KOPT-K1 (cell line): ENCODE results near the gene ZER1.
"Not testable (repeated sequence)": the region's sequence is repeated elsewhere in the genome, so short reads cannot be mapped to it uniquely, and the experiment has no call there.

Experiments
- H3K27ac ChIP-seq: fragments of 200-600 bp; sonication (generic); 2 replicates; pipeline ENCODE4 v1.5.1; 2016; ENCODE audit warnings: antibody characterized with exemption, mild to moderate bottlenecking, low read depth, low read length; ENCODE audit not compliant: poor library complexity, severe bottlenecking
- H3K36me3 ChIP-seq: fragments of 200-600 bp; sonication (generic); 2 replicates; pipeline ENCODE4 v1.5.1; 2017; ENCODE audit warnings: antibody characterized with exemption, mild to moderate bottlenecking, low read length, moderate library complexity; ENCODE audit not compliant: insufficient read depth
- H3K9me3 ChIP-seq: fragments of 200-600 bp; sonication (generic); 2 replicates; pipeline ENCODE4 v1.5.1; 2017; ENCODE audit warnings: antibody characterized with exemption, low read length, mild to moderate bottlenecking; ENCODE audit not compliant: insufficient read depth, poor library complexity, severe bottlenecking

ZER1 gene

DNA sequence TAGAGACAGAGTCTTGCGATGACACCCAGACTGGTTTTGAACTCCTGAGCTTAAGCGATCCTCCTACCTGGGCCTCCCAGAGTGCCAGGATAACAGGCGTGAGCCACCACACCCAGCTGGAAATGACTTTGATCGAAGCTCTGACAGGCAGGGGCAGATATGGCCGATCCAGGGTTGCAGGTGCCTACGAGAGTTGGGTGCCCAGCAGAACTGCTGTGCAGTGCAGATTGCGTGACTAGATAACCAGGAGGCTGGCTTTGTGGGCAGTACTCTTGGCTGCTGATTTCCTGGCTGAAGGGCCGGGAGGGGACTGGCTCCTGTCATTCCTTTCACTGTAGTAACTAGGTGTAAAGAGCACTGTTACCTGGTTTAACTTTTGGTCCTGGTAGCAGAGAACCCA lies 27.2 kb upstream of the ZER1 start:
- H3K27ac ChIP-seq, result no peak overlapping the region
- peaks cover 74% of the 10 kb centered on the region for H3K36me3 ChIP-seq
- H3K9me3 ChIP-seq, result no peaks in the 10 kb centered on the region

GRCh38 chr9:128794961-128795360 lies 23.2 kb upstream of the ZER1 start:
- not testable (repeated sequence) for H3K9me3 ChIP-seq, H3K27ac ChIP-seq
- peaks cover 76% of the 10 kb centered on the region for H3K36me3 ChIP-seq

- Histone ChIP-seq H3K27ac (no peak overlapping the region), H3K36me3 (peaks cover 60% of the 10 kb centered on the region), H3K9me3 (no peaks in the 10 kb centered on the region)
Measured at GRCh38 chr9:128792978-128793686, 21.4 kb upstream of the ZER1 start.

DNA sequence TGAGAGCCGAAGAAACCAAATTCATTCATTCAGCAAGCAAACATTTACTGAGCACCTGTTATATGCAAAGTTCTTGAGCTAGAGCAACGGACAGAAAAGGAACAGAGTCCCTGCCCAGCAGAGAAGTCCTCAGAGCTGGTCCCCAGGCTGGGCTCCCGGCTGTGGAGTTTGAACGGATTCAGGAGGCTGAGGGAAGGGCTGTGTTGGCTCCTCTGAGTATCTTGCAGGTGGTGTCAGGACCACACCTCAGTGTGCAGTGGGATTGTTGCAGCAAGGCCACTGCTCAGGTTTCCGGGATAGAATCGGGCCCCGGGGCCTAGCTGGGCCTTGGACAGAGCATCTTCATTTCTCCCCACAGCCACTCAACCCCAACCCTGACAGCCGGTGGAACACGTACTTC lies 20.4 kb upstream of the ZER1 start:
- Histone ChIP-seq H3K27ac (no peak overlapping the region), H3K9me3 (no peaks in the 10 kb centered on the region), H3K36me3 (peaks cover 50% of the 10 kb centered on the region)

- H3K9me3 ChIP-seq, result no peaks in the 10 kb centered on the region
- no peak overlapping the region for H3K27ac ChIP-seq
- H3K36me3 ChIP-seq, result peaks cover 43% of the 10 kb centered on the region
Measured at GRCh38 chr9:128790536-128790935, 18.8 kb upstream of the ZER1 start.

GRCh38 chr9:128788445-128788844 lies 16.7 kb upstream of the ZER1 start:
- H3K27ac ChIP-seq, result no peak overlapping the region
- H3K36me3 ChIP-seq, result peaks cover 32% of the 10 kb centered on the region
- H3K9me3 ChIP-seq, result no peaks in the 10 kb centered on the region

DNA sequence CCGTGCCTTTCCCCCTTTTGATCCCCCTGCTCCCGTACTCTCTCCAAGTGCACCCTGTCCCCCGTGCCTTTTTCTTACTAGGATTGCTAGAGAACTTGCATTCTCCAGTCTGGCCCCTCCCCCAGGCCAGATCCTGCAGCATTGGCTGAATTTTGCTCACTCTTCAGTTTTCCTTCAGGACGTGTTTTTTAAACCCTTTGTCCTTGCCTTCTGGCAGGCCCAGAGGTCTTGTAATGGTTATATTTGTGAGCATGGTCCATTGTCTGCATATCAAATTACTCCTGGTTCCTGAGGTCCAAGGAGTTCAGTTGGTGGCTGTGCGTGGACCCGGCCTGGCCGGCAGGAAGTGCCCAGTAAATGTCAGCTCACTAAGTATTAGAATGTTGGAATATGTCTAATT lies 15.9 kb upstream of the ZER1 start:
- peaks cover 24% of the 10 kb centered on the region for H3K36me3 ChIP-seq
- peak overlapping the region; percentile 64 for H3K27ac ChIP-seq
- H3K9me3 ChIP-seq, result no peaks in the 10 kb centered on the region

DNA sequence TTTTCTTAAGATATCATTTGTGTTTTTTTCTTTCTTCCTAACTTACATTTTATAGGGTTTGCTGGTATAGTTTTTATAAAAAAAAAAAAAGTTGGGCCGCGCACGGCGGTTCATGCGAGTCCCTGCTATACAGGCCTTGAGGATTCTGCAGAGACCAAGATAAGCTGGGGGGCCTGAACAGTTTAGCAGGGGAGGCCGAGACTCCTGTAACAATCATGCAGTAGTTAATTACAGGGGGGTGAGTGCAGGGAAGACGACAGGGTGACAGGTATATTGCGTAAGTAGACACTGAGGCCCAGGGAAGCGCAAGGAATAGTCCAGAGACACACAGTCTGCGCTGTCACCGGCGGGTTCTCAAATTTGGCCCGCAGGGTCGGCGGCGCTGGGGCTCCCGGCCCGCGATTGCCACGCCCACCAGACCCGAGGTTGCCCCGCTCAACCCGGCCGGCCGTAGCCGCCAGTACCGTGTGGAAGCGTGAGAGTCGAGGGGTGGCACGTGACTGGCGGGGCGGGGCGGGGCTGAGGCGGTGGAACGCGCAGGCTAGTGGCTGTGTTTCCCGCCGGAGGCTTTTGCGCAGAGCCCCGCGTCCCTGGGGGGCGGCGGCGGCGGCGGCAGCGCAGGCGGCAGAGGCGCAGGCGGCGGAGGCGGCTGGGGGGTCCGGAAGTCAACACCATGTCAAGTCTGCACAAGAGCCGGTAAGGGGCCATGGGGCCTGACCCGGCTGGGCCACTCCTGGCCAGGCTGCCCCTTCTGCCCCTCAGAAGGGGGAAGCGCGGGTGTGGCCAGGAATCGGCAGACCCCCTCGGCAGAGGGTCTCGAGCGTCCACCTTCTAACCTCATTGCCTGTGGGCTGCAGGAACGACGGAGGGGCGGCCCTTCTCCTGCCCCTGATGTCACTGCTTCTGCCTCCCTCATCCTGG lies 15.2 kb upstream of the ZER1 start, which contains the start of gene TBC1D13:
TSS of gene TBC1D13 (plus strand) at position 573 of the 921 bp plus-strand sequence. CDS start at position 674, 101 bp downstream.
- Histone ChIP-seq H3K36me3 (peaks cover 17% of the 10 kb centered on the region), H3K27ac (peak within 1 kb of the TSS; percentile 64), H3K9me3 (no peaks in the 10 kb centered on the region)

DNA sequence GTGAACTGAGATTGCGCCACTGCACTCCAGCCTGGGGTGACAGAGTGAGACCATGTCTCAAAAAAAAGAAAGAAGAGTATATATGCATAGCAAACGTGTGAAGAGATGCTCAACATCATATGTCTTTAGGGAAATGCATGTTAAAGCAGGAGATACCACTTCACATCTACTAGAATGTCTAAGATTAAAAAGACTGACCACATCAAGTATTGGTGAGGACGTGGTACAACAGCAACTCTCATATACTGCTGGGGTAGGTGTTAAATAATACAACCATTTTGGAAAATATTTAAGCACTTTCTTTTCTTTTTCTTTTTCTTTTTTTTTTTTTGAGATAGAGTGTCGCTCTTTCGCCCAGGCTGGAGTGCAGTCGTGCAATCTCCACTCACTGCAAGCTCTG lies 13.7 kb upstream of the ZER1 start:
- peaks cover 5% of the 10 kb centered on the region for H3K9me3 ChIP-seq
- H3K27ac ChIP-seq, result no peak overlapping the region
- peaks cover 3% of the 10 kb centered on the region; the same call in 1 of the 2 replicates for H3K36me3 ChIP-seq

DNA sequence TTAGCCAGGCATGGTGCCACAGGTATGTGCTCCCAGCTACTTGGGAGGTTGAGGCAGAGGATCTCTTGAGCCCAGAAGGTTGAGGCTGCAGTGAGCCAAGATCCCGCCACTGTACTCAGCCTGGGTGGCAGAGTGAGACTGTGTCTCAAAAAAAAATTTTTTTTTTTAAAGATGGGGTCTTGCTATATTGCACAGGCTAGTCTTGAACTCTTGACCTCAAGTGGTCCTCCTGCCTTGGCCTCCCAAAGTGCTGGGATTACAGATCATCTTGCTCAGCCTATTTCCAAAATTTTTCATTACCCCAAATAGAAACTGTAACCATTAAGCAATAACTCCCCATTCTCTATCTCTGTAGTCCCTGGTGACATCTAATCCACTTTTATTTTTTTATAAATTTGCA lies 10.9 kb upstream of the ZER1 start:
- H3K9me3 ChIP-seq, result peaks cover 5% of the 10 kb centered on the region
- no peaks in the 10 kb centered on the region for H3K36me3 ChIP-seq
- H3K27ac ChIP-seq, result no peak overlapping the region

GRCh38 chr9:128781187-128782070 lies 9.7 kb upstream of the ZER1 start:
- Histone ChIP-seq H3K9me3 (peaks cover 5% of the 10 kb centered on the region), H3K27ac (no peak overlapping the region), H3K36me3 (no peaks in the 10 kb centered on the region)

DNA sequence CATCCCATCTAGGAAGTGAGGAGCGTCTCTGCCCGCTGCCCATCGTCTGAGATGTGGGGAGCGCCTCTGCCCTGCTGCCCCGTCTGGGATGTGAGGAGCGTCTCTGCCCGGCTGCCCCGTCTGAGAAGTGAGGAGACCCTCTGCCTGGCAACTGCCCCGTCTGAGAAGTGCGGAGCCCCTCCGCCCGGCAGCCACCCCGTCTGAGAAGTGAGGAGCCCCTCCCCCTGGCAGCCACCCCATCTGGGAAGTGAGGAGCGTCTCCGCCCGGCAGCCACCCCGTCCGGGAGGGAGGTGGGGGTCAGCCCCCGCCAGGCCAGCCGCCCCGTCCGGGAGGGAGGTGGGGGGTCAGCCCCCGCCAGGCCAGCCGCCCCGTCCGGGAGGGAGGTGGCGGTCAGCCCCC lies 8.4 kb upstream of the ZER1 start:
- not testable (repeated sequence) for H3K27ac ChIP-seq, H3K36me3 ChIP-seq
- peaks cover 15% of the 10 kb centered on the region for H3K9me3 ChIP-seq

GRCh38 chr9:128774804-128775203 lies 3.1 kb upstream of the ZER1 start:
- Histone ChIP-seq H3K27ac (no peak overlapping the region), H3K36me3 (no peaks in the 10 kb centered on the region), H3K9me3 (peaks cover 10% of the 10 kb centered on the region)

GRCh38 chr9:128773049-128773448 lies 1.3 kb upstream of the ZER1 start:
- H3K27ac ChIP-seq, result no peak overlapping the region
- H3K9me3 ChIP-seq, result peaks cover 10% of the 10 kb centered on the region
- no peaks in the 10 kb centered on the region for H3K36me3 ChIP-seq
